ENCODE measurements around the gene STAU1. TPM values are rescaled to one million over a fixed set of nuclear protein-coding genes. Genes with fewer than 3 reads are reported as not detected.

Gene STAU1
- total and polyA plus RNA-seq, 4 donors, result 53.5 to 89.2 (median 65.2) TPM

DNA sequence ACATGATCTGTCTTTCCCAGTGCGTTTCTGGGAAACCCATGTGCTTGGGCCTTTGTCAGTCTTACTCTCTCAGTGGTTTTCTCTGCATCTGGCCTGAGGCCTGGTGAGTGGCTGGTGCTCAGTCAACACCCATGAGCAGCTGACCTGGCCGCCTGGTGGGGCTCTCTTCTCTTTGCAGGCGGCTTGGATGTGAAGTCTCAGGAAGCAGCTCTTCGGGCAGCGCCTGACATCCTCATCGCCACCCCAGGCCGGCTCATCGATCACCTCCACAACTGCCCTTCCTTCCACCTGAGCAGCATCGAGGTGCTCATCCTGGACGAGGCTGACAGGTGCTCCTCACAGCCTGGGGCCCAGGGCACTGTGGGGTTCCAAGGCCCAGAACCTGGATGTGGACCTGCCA lies 41.9 kb upstream of the STAU1 start:
- H3K27me3 ChIP-seq (ENCODE audit: control insufficient read depth in 4 of 4, insufficient read depth in 4 of 4, low read length in 3 of 4), result no peaks in the 10 kb centered on the region
- no peaks in the 10 kb centered on the region for H3K9me3 ChIP-seq (ENCODE audit: control insufficient read depth in 4 of 4, low read length in 3 of 4)
- TF ChIP-seq EGR1 (IDR thresholded peaks at IDR 0.05; ENCODE audit: low read depth in 2 of 2) (no peak), FOXA2 (IDR thresholded peaks at IDR 0.05) (no peak), GABPA (IDR thresholded peaks at IDR 0.05 in 1 of 2, conservative IDR thresholded peaks at IDR 0.05 in 1 of 2) (no peak), TAF1 (conservative IDR thresholded peaks at IDR 0.05) (no peak), NR2F2 (IDR thresholded peaks at IDR 0.05) (no peak), SP1 (IDR thresholded peaks at IDR 0.05) (no peak), ZBTB33 (IDR thresholded peaks at IDR 0.05) (no peak)
- TF ChIP-seq, protein P1, sequence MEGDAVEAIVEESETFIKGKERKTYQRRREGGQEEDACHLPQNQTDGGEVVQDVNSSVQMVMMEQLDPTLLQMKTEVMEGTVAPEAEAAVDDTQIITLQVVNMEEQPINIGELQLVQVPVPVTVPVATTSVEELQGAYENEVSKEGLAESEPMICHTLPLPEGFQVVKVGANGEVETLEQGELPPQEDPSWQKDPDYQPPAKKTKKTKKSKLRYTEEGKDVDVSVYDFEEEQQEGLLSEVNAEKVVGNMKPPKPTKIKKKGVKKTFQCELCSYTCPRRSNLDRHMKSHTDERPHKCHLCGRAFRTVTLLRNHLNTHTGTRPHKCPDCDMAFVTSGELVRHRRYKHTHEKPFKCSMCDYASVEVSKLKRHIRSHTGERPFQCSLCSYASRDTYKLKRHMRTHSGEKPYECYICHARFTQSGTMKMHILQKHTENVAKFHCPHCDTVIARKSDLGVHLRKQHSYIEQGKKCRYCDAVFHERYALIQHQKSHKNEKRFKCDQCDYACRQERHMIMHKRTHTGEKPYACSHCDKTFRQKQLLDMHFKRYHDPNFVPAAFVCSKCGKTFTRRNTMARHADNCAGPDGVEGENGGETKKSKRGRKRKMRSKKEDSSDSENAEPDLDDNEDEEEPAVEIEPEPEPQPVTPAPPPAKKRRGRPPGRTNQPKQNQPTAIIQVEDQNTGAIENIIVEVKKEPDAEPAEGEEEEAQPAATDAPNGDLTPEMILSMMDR (IDR thresholded peaks at IDR 0.05; ENCODE audit: low read depth, low read length, missing input control), result no peak
- no peak overlapping the region for H3K27ac ChIP-seq (ENCODE audit: low read depth in 1 of 2, low read length in 2 of 2)
- peaks cover 30 to 71% (median 58%) of the 10 kb centered on the region in 4 donors for H3K36me3 ChIP-seq (ENCODE audit: control insufficient read depth in 4 of 4, insufficient read depth in 3 of 4, low read depth in 1 of 4, low read length in 3 of 4)
- no peak for DNase-seq (ENCODE audit: low spot score)
- H3K4me3 ChIP-seq (ENCODE audit: low read depth in 1 of 3, low read length in 3 of 3), result no peak overlapping the region
- no peaks in the 10 kb centered on the region for H3K4me1 ChIP-seq (ENCODE audit: control insufficient read depth in 4 of 4, insufficient read depth in 4 of 4, low read length in 3 of 4)
- WGBS, result 93% methylated on average over 10 of the region's 10 CpGs
- H3K9ac ChIP-seq (ENCODE audit: low read depth in 1 of 2, low read length in 2 of 2), result no peak overlapping the region

- WGBS, result 94% methylated on average over 2 of the region's 2 CpGs
- Histone ChIP-seq H3K9ac (ENCODE audit: low read depth in 1 of 2, low read length in 2 of 2) (no peak overlapping the region), H3K27me3 (ENCODE audit: control insufficient read depth in 4 of 4, insufficient read depth in 4 of 4, low read length in 3 of 4) (no peaks in the 10 kb centered on the region), H3K4me1 (ENCODE audit: control insufficient read depth in 4 of 4, insufficient read depth in 4 of 4, low read length in 3 of 4) (no peaks in the 10 kb centered on the region), H3K9me3 (ENCODE audit: control insufficient read depth in 4 of 4, low read length in 3 of 4) (no peaks in the 10 kb centered on the region), H3K27ac (ENCODE audit: low read depth in 1 of 2, low read length in 2 of 2) (no peak overlapping the region), H3K4me3 (ENCODE audit: low read depth in 1 of 3, low read length in 3 of 3) (no peak overlapping the region), H3K36me3 (ENCODE audit: control insufficient read depth in 4 of 4, insufficient read depth in 3 of 4, low read depth in 1 of 4, low read length in 3 of 4) (peaks cover 32 to 71% (median 58%) of the 10 kb centered on the region in 4 donors)
- no peak for TF ChIP-seq RAD21 (IDR thresholded peaks at IDR 0.05)
- no peak for TF ChIP-seq HNF4A (conservative IDR thresholded peaks at IDR 0.05)
- no peak for TF ChIP-seq FOXA2 (IDR thresholded peaks at IDR 0.05)
- TF ChIP-seq, protein P2, sequence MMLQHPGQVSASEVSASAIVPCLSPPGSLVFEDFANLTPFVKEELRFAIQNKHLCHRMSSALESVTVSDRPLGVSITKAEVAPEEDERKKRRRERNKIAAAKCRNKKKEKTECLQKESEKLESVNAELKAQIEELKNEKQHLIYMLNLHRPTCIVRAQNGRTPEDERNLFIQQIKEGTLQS (IDR thresholded peaks at IDR 0.05), result no peak
- no peak for TF ChIP-seq YY1 (IDR thresholded peaks at IDR 0.05)
- TF ChIP-seq EGR1 (IDR thresholded peaks at IDR 0.05; ENCODE audit: low read depth in 2 of 2), result no peak
- TF ChIP-seq JUND (IDR thresholded peaks at IDR 0.05), result no peak
- TF ChIP-seq FOXA1 (IDR thresholded peaks at IDR 0.05), result no peak
- TF ChIP-seq, protein P3, sequence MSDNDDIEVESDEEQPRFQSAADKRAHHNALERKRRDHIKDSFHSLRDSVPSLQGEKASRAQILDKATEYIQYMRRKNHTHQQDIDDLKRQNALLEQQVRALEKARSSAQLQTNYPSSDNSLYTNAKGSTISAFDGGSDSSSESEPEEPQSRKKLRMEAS (IDR thresholded peaks at IDR 0.05), result no peak
- no peak for TF ChIP-seq RXRA (IDR thresholded peaks at IDR 0.05)
- no peak for TF ChIP-seq HNF4G (IDR thresholded peaks at IDR 0.05)
- no peak for TF ChIP-seq SP1 (IDR thresholded peaks at IDR 0.05)
- no peak for TF ChIP-seq REST (IDR thresholded peaks at IDR 0.05)
- no peak for TF ChIP-seq TAF1 (conservative IDR thresholded peaks at IDR 0.05)
- no peak for TF ChIP-seq NR2F2 (IDR thresholded peaks at IDR 0.05)
- no peak for TF ChIP-seq GABPA (IDR thresholded peaks at IDR 0.05 in 1 of 2, conservative IDR thresholded peaks at IDR 0.05 in 1 of 2)
- TF ChIP-seq, protein P1 (IDR thresholded peaks at IDR 0.05; ENCODE audit: low read depth, low read length, missing input control), result no peak
- TF ChIP-seq ZBTB33 (IDR thresholded peaks at IDR 0.05), result no peak
- DNase-seq (ENCODE audit: low spot score), result no peak
Measured at GRCh38 chr20:49229381-49229780, 41.2 kb upstream of the STAU1 start.

Data from liver (tissue), 9 donors.